Subcutaneous adipose tissue (tissue), 4 donors: ENCODE results near the gene CROCC2. TPM values are rescaled to one million over a fixed set of nuclear protein-coding genes. Genes with fewer than 3 reads are reported as not detected.

Experiments used
- CTCF ChIP-seq: fragments of 450-650 bp; IDR thresholded peaks from one replicate; pipeline ENCODE4 v1.5.1; 2016; ENCODE audit warnings: low read depth, mild to moderate bottlenecking, control low read depth, antibody characterized with exemption, moderate library complexity
- total RNA-seq, 4 donors: library from RNA; depleted of rRNA; stranded (reverse); fragments of >200 nt; gene quantifications; one replicate each; pipeline ENCODE4 v1.1.0, GENCODE V29; 2016

The CROCC2 gene
- total RNA-seq, 4 donors from 2014 or later, result not detected

GRCh38 chr2:240890691-240891090 lies 15.4 kb upstream of the CROCC2 start:
- no peak for TF ChIP-seq CTCF

DNA sequence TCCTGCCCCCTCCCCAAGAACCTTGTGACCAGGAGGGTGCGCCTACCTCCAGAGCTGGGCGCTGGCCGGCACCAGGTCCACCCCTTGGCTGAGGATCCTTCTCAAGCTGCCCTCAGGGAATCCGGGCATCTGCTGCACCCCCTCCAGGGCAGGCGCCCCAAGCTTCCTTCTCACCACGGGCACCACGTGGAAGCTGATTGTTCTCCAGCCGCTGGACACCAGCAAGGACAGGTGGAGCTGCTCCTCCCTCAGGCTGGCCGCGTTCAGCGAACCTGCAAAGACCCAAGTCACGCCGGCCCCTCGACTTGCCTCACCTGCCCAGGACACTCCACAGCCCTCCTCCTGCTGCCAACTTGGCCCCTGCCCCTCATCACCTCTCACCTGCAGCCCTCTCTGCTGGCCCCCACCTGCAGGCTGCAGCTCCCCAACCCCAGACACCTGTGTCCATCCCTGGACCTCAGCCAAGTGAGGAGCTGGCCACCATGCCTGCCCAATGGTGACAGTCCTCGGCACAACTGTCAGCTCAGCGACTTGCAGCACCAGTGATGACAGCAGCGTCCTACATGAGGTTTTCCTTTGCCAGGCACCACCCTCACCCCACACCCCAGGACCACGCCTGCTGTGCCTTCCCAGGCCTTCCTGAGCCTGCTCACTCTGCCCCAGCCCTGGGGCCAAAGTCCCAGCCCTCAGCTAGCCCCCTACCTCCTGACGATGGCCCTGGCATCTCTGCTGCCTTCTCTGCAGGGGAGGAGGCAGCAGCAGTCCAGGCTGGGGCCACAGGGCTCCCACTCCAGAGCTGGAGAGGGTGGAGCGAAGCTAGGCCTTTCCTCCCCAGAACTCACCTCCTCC lies 14.4 kb upstream of the CROCC2 start:
- no peak for TF ChIP-seq CTCF

- no peak for TF ChIP-seq CTCF
These were observed 13.8 kb upstream of the CROCC2 start for GRCh38 chr2:240892356-240892755.

DNA sequence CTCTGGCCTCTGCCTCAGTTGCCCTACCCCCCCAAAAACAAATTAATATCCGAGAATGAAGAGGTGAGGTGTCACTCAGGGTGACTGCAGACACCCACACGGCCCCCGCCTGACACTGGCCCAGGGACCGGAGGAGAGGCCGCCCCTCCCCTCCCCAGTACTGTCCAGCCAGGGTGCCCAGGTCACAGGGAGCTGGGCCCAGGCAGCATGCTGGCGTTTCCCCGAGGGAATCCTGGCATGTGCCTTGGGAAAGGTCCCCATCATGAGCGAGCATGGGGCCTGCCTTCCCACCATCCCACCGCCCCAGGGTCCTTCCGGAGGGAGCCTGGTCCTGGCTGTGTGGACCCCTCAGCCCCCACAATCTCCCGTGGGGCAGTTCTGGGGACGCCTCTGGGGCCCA lies 13.2 kb upstream of the CROCC2 start:
- no peak for TF ChIP-seq CTCF

DNA sequence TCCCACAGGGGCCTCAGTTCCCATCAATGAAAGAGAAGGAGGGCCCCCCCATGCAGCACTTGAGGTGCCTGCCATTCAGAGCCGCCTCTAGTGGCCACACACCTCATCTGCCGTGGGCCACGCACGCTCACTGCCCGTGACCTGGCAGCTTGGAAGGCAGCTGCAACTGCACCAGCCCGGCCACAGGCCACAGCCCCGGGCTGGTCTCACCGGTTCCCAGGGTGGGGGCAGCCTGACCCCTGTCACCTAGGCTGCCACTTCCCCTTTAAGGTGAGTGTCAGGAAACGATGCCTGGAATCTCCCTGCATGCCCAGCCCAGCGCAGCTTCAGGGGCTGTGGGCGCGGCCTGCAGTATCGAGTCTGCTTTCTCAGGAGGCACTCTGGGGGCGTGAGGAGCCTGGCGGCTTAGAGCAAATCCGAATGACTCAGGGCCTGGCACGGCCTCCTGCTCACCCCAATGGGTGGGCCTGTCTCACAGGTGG lies 12.7 kb upstream of the CROCC2 start:
- TF ChIP-seq CTCF, result no peak

DNA sequence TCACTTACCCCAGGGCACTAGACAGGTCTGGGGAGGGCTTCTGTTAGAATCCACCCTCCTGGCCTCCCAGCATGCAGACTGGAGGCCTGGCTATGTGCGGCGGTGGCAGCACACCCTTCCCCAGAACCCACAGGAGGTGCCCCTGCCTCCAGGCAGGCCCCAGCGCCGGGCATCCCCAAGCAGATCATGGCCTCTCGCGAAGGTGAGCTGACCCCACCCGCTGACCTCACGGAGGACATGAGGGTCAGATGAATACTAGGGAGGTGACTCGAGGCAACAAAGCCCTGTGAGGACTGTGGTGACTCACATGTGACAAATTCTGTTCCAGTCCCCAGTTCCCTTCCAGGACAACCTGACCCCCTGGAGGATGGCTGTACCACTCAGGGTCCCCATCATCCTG lies 12.1 kb upstream of the CROCC2 start:
- no peak for TF ChIP-seq CTCF

DNA sequence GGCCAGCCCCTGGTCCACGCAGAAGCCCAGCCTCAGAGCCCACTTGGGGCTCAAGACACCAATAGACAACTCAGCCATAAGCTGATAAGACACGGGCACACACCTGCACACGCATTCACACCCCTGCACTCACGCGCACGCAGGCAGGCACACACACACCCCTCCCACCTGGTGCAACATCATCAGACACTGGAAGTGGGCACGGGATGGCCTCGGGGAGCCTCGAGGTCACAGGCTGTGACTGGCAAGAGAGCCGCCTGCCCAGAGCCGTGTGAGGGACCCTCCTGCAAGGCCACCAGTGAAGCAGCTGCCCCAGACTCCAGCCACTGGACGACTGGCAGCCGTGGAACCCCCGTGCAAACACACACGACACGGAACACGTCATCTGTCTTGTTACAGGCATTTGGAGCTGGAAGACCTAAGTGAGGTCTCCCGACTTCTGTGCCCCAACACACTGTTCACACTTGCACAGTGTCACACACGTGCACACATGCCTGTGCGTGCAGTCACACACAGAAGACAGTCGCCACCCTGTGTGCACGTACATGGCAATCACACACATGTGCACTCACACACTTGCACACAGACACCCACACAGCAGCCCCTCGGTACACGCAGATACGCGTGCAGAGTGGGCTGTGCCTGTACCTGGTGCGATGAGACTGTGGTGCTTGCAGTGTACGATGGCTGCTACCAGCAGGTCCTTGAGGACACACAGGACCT lies 11.1 kb upstream of the CROCC2 start:
- TF ChIP-seq CTCF, result no peak
